GM10248 (cell line): ENCODE results near the gene LRRC75A.

Source experiments
- CTCF ChIA-PET: fragments of 300-600 bp; sonication (Branson Sonifier 250); formaldehyde crosslinking; extraction: SDS; loops from one replicate; lab custom pipeline; 2021; ENCODE audit warnings: antibody characterized with exemption; lab: Yijun Ruan, JAX
- POLR2A ChIA-PET: fragments of 350-650 bp; sonication (Branson Sonifier 250); formaldehyde crosslinking; extraction: SDS; loops from one replicate; lab custom pipeline; 2020; ENCODE audit warnings: antibody characterized with exemption; lab: Yijun Ruan, JAX
- DNase-seq: peaks from one replicate; pipeline ENCODE4 v3.0.0; 2012; ENCODE audit errors: extremely low spot score
- TF ChIP-seq, protein P1 (sequence below): IDR thresholded peaks from 2 replicates; pipeline ENCODE4 v1.5.1; 2012; ENCODE audit warnings: mild to moderate bottlenecking, low read depth; ENCODE audit errors: extremely low read depth, missing control alignments, control extremely low read depth

Gene LRRC75A

DNA sequence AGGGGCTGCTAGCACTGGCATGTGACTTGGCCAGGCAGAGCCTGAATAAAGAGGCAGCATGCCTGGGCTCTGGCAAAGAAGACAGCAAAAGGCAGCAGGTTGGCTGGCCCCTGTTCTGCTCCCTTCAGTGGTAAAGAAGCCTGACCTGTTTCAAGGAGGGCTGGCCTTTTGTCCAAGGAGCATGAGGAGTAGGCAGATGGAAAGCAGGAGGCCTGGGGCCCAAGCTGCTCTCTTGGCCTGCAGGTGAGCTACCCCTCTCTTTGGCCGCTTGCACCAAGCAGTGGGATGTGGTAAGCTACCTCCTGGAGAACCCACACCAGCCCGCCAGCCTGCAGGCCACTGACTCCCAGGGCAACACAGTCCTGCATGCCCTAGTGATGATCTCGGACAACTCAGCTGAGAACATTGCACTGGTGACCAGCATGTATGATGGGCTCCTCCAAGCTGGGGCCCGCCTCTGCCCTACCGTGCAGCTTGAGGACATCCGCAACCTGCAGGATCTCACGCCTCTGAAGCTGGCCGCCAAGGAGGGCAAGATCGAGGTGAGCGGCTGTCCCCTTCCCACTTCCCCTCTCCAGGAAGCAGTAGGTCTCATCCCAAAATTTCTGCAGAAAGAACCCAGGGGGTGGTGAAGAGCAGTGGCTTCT lies 68.6 kb downstream of the LRRC75A start:
- TF ChIP-seq, protein P1, sequence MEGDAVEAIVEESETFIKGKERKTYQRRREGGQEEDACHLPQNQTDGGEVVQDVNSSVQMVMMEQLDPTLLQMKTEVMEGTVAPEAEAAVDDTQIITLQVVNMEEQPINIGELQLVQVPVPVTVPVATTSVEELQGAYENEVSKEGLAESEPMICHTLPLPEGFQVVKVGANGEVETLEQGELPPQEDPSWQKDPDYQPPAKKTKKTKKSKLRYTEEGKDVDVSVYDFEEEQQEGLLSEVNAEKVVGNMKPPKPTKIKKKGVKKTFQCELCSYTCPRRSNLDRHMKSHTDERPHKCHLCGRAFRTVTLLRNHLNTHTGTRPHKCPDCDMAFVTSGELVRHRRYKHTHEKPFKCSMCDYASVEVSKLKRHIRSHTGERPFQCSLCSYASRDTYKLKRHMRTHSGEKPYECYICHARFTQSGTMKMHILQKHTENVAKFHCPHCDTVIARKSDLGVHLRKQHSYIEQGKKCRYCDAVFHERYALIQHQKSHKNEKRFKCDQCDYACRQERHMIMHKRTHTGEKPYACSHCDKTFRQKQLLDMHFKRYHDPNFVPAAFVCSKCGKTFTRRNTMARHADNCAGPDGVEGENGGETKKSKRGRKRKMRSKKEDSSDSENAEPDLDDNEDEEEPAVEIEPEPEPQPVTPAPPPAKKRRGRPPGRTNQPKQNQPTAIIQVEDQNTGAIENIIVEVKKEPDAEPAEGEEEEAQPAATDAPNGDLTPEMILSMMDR, result no peak
- ChIA-PET POLR2A (interaction anchor here (1.0 kb wide), 1 partner anchor 15 kb away, joined by 4 read pairs; no protein-coding TSS in a partner anchor), CTCF (interaction anchor here (1.2 to 1.8 kb wide), 3 partner anchors 8 to 60 kb away, joined by 4 to 5 read pairs (median 4); partner anchors contain the start of gene TRPV2)
- no peak for DNase-seq

DNA sequence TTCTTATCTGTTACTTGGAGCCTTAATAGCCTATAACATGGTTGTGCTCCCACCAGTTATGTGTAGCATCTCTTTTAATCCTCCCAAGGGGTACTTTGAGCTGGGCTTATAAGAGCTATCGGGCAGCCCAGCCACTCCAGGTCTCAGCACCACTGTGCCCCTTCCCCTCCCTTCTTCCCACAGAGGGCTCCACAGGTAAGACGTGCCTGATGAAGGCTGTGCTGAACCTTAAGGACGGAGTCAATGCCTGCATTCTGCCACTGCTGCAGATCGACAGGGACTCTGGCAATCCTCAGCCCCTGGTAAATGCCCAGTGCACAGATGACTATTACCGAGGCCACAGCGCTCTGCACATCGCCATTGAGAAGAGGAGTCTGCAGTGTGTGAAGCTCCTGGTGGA lies 69.6 kb downstream of the LRRC75A start:
- ChIA-PET CTCF (interaction anchor here (1.3 to 1.8 kb wide), 2 partner anchors 44 to 59 kb away, joined by 4 read pairs; no protein-coding TSS in a partner anchor), POLR2A (interaction anchor here (0.6 kb wide), 1 partner anchor 42 kb away, joined by 5 read pairs; the partner anchor contains the start of gene UBB)
- no peak for DNase-seq
- TF ChIP-seq, protein P1, result no peak

DNA sequence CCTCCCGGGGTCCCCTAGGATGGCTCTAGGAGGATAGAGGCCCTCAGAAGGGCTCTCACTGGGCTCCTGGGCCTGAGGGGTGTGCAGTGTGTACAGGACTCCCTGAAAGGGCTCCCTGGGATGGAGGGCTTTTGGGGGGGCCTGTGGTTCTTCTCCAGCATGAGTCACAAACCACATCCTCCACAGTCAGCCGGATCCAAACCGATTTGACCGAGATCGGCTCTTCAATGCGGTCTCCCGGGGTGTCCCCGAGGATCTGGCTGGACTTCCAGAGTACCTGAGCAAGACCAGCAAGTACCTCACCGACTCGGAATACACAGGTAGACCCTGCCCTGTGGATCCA lies 72.1 kb downstream of the LRRC75A start:
- DNase-seq, result no peak
- ChIA-PET CTCF (interaction anchor here (1.0 to 7.4 kb wide), 6 partner anchors 9 to 56 kb away, joined by 3 to 44 read pairs (median 4); no protein-coding TSS in a partner anchor), POLR2A (interaction anchor here (0.6 to 2.8 kb wide), 3 partner anchors 19 to 403 kb away, joined by 4 to 22 read pairs (median 13); partner anchors contain the start of gene UBB)
- TF ChIP-seq, protein P1, result no peak

DNA sequence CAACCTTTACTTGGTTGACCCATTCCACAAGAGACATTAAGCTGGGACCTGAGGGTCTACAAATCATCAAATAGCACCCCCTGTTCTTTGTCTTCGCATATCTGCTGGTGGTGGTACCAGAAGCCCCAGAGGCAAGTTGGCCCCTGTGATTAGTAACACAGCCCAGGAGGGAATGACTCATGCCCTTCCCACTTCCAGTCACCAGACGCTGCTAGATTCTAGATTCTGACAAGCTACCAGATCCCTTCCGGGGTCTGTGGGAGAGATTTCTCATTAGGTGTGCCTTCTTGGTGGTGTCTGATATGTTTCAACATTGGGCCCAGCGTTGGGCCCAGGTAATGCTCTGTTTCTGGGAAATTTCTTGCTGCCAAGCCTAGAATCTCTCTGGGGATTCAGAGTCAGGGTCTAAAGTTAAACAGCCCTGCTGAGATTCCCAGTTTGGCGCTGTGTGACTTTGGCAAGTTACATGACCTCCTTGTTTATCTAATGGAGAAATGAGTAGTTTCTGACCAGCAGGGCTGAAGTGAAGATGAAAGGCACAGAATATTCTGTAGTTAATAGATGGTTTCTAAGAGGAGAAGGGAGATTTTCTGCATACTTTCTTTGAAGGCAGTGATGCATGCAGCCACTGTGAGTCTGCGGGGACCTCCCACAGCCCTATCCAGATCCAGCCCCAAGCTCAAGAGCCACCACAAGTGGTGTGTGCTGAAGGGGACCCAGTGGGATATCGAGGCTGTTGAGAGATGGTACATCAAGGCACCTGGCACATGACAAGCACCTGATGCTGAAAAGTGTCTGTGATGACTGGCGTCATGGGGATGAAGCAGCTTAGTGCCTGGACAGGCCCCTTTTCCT lies 72.7 kb downstream of the LRRC75A start:
- TF ChIP-seq, protein P1, result no peak
- POLR2A ChIA-PET, result interaction anchor here (0.6 to 2.8 kb wide), 5 partner anchors 9 to 403 kb away, joined by 3 to 22 read pairs (median 4); partner anchors contain the start of gene UBB
- DNase-seq, result peak; percentile 57
- CTCF ChIA-PET, result interaction anchor here (0.5 to 7.4 kb wide), 10 partner anchors 10 to 56 kb away, joined by 3 to 44 read pairs (median 4); no protein-coding TSS in a partner anchor

DNA sequence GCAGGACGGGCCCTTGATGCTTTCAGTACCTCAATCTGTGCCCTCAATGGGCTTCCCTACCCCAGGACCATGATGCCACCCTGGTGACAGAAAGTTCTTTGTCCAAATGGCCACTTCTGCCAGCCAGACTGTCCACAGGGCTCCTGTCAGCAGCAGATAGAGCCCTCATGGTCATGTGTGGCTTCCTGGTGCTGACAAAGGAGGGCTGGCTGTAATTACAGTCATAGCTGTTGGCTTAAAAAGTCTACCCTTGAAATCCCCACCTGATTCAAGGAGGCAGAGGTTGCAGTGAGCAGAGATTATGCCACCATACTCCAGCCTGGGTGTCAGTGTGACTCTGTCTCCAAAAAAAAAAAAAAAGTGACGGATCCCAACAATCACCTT lies 73.3 kb downstream of the LRRC75A start:
- ChIA-PET CTCF (interaction anchor here (0.5 to 7.4 kb wide), 8 partner anchors 9 to 55 kb away, joined by 3 to 44 read pairs (median 6); no protein-coding TSS in a partner anchor), POLR2A (interaction anchor here (1.1 to 2.8 kb wide), 4 partner anchors 9 to 38 kb away, joined by 3 to 22 read pairs (median 8); partner anchors contain the start of gene UBB)
- TF ChIP-seq, protein P1, result no peak
- no peak for DNase-seq
